SH-SY5Y (cell line): ENCODE measurements around the gene ADPRHL1.

Experiments
- GATA2 ChIP-seq: IDR thresholded peaks from 2 replicates; pipeline ENCODE4 v1.6.1; 2011; ENCODE audit warnings: mild to moderate bottlenecking, low read depth, low read length
- GATA3 ChIP-seq: IDR thresholded peaks from 2 replicates; pipeline ENCODE4 v1.6.1; 2011; ENCODE audit warnings: low read depth, mild to moderate bottlenecking, low read length, moderate library complexity

DNA sequence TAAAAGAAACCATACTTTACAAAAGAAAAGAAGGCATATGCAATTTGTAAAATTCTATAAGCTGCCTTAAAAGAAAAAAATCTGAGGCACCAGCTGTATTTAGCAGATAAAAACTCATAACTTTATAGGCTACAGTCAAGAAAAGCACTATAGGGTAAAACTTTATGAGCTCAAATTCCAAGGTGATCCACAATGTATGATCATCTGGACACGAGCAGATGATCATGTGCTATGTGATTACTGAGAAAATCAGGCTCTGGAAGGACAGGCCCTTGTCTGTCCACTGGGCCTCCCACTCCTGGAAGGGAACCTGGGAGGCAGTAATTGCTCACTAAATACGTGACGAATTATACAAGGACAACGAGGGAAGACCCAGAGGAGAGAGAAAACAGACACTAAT is 96.7 kb downstream of the ADPRHL1 start:
- no peak for TF ChIP-seq GATA3
- no peak for TF ChIP-seq GATA2
